Colonic mucosa (tissue), 4 donors: ENCODE results near the gene DDX21. TPM values are rescaled to one million over a fixed set of nuclear protein-coding genes. Genes with fewer than 3 reads are reported as not detected.

ENCODE experiments used
- DNase-seq: peaks from one replicate; pipeline ENCODE4 v3.0.0-alpha.2; 2020
- H3K27ac ChIP-seq: fragments of 200-600 bp; one replicate; pipeline ENCODE4 v1.8.0; 2021
- H3K27me3 ChIP-seq: fragments of 200-600 bp; one replicate; pipeline ENCODE4 v1.8.0; 2021
- H3K36me3 ChIP-seq: fragments of 200-600 bp; one replicate; pipeline ENCODE4 v1.8.0; 2021
- H3K4me1 ChIP-seq: fragments of 200-600 bp; one replicate; pipeline ENCODE4 v1.8.0; 2021; ENCODE audit warnings: mild to moderate bottlenecking
- H3K4me3 ChIP-seq: fragments of 200-600 bp; one replicate; pipeline ENCODE4 v1.8.0; 2021
- H3K9ac ChIP-seq, 2 donors: one replicate each; pipeline ENCODE4 v1.7.0; 2013; ENCODE audit warnings: control low read depth in 2 of 2, low read depth in 2 of 2, low read length in 2 of 2
- H3K9me3 ChIP-seq: fragments of 200-600 bp; one replicate; pipeline ENCODE4 v1.8.0; 2021
- intact Hi-C: fragments of 100-400 bp; cut with DNase I; formaldehyde crosslinking; loops from one replicate; pipeline ENCODE4 v1.14.1; 2022
- total RNA-seq, 2 donors: library from RNA; stranded (reverse); fragmentation: NEBNext Ultra II Directional in 1 of 2; extraction: Animal tissue kit (Norgen Biotek cat#: 25700) in 1 of 2; gene quantifications; one replicate each; pipeline ENCODE4 v1.2.1, GENCODE V29; 2021
- TF ChIP-seq, protein P1 (sequence below): fragments of 200-600 bp; IDR thresholded peaks from one replicate; pipeline ENCODE4 v1.8.0; 2022; ENCODE audit warnings: antibody characterized with exemption, mild to moderate bottlenecking
- donor health status: healthy.
- donor health status: DM: no; HTN: no; CAD: no.
- donor health status: DM: no; HTN: no; CAD: no.

Gene DDX21
- total RNA-seq, 2 donors from 2014 or later, result 42.8 to 47.5 TPM

DNA sequence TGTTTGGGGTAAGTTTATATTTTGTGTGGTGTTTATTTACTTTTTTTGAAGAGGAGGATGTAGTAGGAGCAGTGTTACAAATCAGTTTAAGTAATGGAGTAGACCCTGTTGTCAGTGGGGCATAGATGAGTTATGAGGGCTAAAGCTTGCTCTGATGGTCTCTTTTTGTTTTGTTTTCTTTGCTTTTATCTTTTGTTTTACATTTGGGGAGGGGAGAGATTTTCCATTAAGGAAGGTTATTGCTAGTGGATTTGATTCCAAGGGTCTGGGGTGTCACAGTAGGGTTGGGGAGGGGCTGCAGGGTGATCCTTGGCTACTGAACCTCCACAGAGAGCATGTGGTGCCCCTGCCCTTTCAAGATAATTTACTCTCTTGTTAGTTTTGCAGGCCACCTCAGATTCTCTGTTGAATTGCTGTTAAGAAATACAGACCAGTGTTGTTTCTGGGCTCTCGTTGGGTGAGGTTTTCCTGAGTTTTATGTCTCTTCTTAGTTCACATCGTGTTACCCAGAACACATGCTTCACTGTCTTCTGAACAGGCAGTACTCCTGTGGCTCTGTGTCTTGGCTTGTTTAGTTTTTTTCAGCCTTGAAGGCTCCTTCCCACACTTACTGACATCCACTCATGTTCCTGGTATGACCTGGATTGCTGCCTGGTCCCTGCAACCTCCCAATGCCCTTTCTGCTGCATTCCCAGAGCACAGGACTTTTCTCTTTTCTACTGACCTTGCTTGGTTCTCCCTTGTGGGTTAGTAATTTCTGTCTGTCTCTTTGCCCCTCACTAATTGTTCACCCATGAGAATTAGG, 36.9 kb downstream of the DDX21 start:
- peaks cover 5% of the 10 kb centered on the region for H3K4me1 ChIP-seq
- intact Hi-C loops, result loop anchor here (10.0 kb wide), 1 partner anchor 212 kb away; no protein-coding TSS in a partner anchor
- H3K27me3 ChIP-seq, result no peaks in the 10 kb centered on the region
- H3K4me3 ChIP-seq, result no peak overlapping the region
- TF ChIP-seq, protein P1, sequence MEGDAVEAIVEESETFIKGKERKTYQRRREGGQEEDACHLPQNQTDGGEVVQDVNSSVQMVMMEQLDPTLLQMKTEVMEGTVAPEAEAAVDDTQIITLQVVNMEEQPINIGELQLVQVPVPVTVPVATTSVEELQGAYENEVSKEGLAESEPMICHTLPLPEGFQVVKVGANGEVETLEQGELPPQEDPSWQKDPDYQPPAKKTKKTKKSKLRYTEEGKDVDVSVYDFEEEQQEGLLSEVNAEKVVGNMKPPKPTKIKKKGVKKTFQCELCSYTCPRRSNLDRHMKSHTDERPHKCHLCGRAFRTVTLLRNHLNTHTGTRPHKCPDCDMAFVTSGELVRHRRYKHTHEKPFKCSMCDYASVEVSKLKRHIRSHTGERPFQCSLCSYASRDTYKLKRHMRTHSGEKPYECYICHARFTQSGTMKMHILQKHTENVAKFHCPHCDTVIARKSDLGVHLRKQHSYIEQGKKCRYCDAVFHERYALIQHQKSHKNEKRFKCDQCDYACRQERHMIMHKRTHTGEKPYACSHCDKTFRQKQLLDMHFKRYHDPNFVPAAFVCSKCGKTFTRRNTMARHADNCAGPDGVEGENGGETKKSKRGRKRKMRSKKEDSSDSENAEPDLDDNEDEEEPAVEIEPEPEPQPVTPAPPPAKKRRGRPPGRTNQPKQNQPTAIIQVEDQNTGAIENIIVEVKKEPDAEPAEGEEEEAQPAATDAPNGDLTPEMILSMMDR, result no peak
- no peak overlapping the region for H3K27ac ChIP-seq
- no peaks in the 10 kb centered on the region for H3K36me3 ChIP-seq
- DNase-seq, result no peak
- H3K9me3 ChIP-seq, result no peaks in the 10 kb centered on the region
- H3K9ac ChIP-seq, result no peak overlapping the region

DNA sequence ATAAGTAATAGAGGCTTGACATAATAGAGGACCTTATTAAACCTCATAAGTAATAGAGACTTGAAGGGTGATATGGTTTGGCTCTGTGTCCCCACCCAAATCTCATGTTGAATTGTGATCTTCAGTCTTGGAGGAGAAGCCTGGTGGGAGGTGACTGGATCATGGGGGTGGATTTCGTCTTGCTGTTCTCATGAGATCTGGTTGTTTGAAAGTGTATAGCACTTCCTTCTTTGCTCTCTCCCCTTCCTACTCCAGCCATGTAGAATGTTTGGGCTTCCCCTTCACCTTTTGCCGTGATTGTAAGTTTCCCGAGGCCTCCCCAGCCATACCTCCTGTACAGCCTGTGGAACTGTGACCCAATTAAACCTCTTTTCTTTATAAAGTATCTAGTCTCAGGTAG, 41.2 kb downstream of the DDX21 start:
- H3K9ac ChIP-seq, result no peak overlapping the region
- H3K27me3 ChIP-seq, result no peaks in the 10 kb centered on the region
- no peak overlapping the region for H3K4me3 ChIP-seq
- TF ChIP-seq, protein P1, result no peak
- no peak for DNase-seq
- intact Hi-C loops, result loop anchor here (10.0 kb wide), 1 partner anchor 208 kb away; no protein-coding TSS in a partner anchor
- H3K4me1 ChIP-seq, result no peaks in the 10 kb centered on the region
- H3K27ac ChIP-seq, result no peak overlapping the region
- H3K9me3 ChIP-seq, result no peaks in the 10 kb centered on the region
- no peaks in the 10 kb centered on the region for H3K36me3 ChIP-seq

DNA sequence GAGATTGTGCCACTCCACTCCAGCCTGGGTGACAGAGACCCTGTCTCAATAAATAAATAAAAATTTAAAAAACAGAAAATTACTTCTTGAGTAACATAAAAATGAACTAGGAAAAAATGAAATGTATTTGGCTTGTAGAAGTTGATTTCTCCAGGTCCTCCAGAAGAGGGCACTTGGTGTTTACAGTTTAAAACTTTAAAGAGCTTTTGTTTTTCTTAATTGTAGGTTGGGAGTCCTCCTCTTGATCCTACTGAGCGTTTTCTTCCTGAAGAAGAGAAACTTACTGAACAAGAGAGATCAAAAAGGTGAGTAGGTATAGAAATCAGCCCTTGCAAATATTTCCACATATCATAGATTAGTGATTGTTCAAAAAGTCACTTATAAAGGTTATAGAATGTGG, 48.9 kb downstream of the DDX21 start:
- no peaks in the 10 kb centered on the region for H3K4me1 ChIP-seq
- no peaks in the 10 kb centered on the region for H3K36me3 ChIP-seq
- intact Hi-C loops, result loop anchor here (5.0 kb wide), 1 partner anchor 87 kb away; no protein-coding TSS in a partner anchor
- no peak for DNase-seq
- H3K27ac ChIP-seq, result no peak overlapping the region
- TF ChIP-seq, protein P1, result peak; percentile 40
- no peak overlapping the region for H3K4me3 ChIP-seq
- no peaks in the 10 kb centered on the region for H3K27me3 ChIP-seq
- H3K9me3 ChIP-seq, result no peaks in the 10 kb centered on the region
- no peak overlapping the region for H3K9ac ChIP-seq

DNA sequence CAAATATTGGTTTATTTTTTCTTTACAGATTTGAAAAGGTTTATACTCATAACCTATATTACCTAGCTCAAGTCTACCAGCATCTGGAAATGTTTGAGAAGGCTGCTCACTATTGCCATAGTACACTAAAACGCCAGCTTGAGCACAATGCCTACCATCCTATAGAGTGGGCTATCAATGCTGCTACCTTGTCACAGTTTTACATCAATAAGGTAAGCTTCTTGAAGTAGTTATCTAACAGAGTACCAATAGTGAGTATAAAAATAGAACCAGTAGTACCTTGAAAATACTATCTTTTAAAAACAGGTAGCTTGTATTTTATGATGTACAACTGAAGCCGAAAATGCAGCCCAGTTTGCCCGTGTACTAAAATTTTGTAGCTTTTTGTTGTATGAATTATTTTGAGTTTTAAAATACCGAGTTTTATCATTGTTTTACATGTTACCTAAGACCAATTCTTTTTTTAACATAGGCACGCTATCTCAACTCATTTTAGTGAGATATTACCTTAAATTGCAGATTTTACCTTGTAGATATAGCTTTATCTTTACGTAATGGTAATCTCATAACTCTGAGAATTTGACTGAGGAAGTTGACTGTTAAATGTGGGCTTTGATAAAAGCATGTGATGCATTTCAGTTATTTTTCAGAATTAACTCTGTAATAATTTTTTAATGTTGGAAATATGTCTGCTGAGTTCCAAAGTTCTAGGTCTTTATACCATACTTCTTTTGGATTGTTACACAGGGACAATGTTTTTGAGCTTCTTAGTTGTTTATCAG, 49.9 kb downstream of the DDX21 start:
- H3K9ac ChIP-seq, result no peak overlapping the region
- H3K9me3 ChIP-seq, result no peaks in the 10 kb centered on the region
- no peak overlapping the region for H3K4me3 ChIP-seq
- H3K36me3 ChIP-seq, result no peaks in the 10 kb centered on the region
- H3K4me1 ChIP-seq, result no peaks in the 10 kb centered on the region
- no peaks in the 10 kb centered on the region for H3K27me3 ChIP-seq
- no peak overlapping the region for H3K27ac ChIP-seq
- no peak for DNase-seq
- TF ChIP-seq, protein P1, result no peak
- intact Hi-C loops, result loop anchor here (5.0 kb wide), 1 partner anchor 86 kb away; no protein-coding TSS in a partner anchor

DNA sequence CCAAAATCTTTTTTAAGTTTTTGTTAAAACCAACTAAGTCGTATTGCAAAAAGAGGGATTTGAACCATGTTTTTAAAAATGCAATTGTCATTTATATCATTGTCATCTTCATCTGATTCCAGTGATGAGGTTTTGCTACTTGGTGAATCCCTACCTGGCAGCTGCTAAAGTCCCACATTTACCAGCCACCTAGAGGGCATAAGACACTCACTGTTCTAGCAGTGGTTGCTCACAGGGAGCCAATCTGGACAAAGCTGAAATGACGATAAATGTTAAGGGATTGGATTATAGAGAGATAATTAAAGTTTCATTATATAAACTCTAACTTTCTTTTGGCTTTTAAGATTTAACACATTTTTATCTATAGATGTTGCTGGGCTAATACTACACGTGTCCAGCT, 51.3 kb downstream of the DDX21 start:
- Histone ChIP-seq H3K9me3 (no peaks in the 10 kb centered on the region), H3K27me3 (no peaks in the 10 kb centered on the region), H3K9ac (no peak overlapping the region), H3K36me3 (peaks cover 3% of the 10 kb centered on the region), H3K4me3 (no peak overlapping the region), H3K27ac (no peak overlapping the region), H3K4me1 (no peaks in the 10 kb centered on the region)
- intact Hi-C loops, result loop anchor here (5.0 kb wide), 1 partner anchor 85 kb away; no protein-coding TSS in a partner anchor
- TF ChIP-seq, protein P1, result no peak
- no peak for DNase-seq
